Natural killer cell (primary cell): Measurements from ENCODE around the gene RAPGEF1. TPM values are rescaled to one million over a fixed set of nuclear protein-coding genes. Genes with fewer than 3 reads are reported as not detected.

ENCODE experiments used
- ATAC-seq, 3 donors: fragments of 150-1000 bp in 2 of 3; fragments of 200-7000 bp in 1 of 3; cut with Tn5 transposase; 1 replicate in 1 of 3; 2 replicates in 2 of 3; pipeline ENCODE4 v1.10.0; 2021; ENCODE audit warnings: mild to moderate bottlenecking in 2 of 3, moderate library complexity in 2 of 3
- DNase-seq, 2 donors: peaks; one replicate each; pipeline versions ENCODE4 v3.0.0 to v3.0.0-alpha.2; 2013 to 2021; ENCODE audit warnings: mixed read lengths in 1 of 2
- H3K27ac ChIP-seq: one replicate; pipeline ENCODE4 v1.5.1; 2013; ENCODE audit warnings: mild to moderate bottlenecking, low read length
- H3K27me3 ChIP-seq: one replicate; pipeline ENCODE4 v1.6.1; 2013; ENCODE audit warnings: low read length; ENCODE audit not compliant: control insufficient read depth, insufficient read depth
- H3K36me3 ChIP-seq: one replicate; pipeline ENCODE4 v1.6.1; 2013; ENCODE audit warnings: low read length; ENCODE audit not compliant: control insufficient read depth, insufficient read depth
- H3K4me1 ChIP-seq: one replicate; pipeline ENCODE4 v1.6.1; 2013; ENCODE audit warnings: low read length; ENCODE audit not compliant: control insufficient read depth, insufficient read depth
- H3K4me3 ChIP-seq: one replicate; pipeline ENCODE4 v1.5.1; 2013; ENCODE audit warnings: low read length
- H3K9me3 ChIP-seq: one replicate; pipeline ENCODE4 v1.6.1; 2013; ENCODE audit warnings: low read length; ENCODE audit not compliant: control insufficient read depth, insufficient read depth
- H3K27ac Mint-ChIP-seq, 2 donors: one replicate each; pipeline ENCODE4 v1.8.0; 2022; ENCODE audit warnings: mild to moderate bottlenecking in 2 of 2, mixed read lengths in 2 of 2, moderate library complexity in 1 of 2
- H3K27me3 Mint-ChIP-seq, 2 donors: one replicate each; pipeline ENCODE4 v1.8.0; 2022; ENCODE audit warnings: low read depth in 2 of 2, mixed read lengths in 2 of 2
- H3K36me3 Mint-ChIP-seq: one replicate; pipeline ENCODE4 v1.8.0; 2022; ENCODE audit warnings: mixed read lengths
- H3K4me1 Mint-ChIP-seq, 2 donors: one replicate each; pipeline ENCODE4 v1.8.0; 2022; ENCODE audit warnings: mixed read lengths in 2 of 2
- H3K4me3 Mint-ChIP-seq: one replicate; pipeline ENCODE4 v1.8.0; 2022; ENCODE audit warnings: mild to moderate bottlenecking, moderate library complexity, mixed read lengths
- H3K9me3 Mint-ChIP-seq, 2 donors: one replicate each; pipeline ENCODE4 v1.8.0; 2022; ENCODE audit warnings: mixed read lengths in 2 of 2
- CTCF ChIP-seq: fragments of 200-600 bp; IDR thresholded peaks from one replicate; pipeline ENCODE4 v1.8.0; 2022; ENCODE audit warnings: antibody characterized with exemption
- WGBS: methylation state at CpG from one replicate; pipeline ENCODE4 v1.1.7; 2013; ENCODE audit warnings: missing lambda C conversion rate; ENCODE audit not compliant: insufficient coverage; 5-methylcytosine and 5-hydroxymethylcytosine counted together
- intact Hi-C: fragments of 100-400 bp; cut with micrococcal nuclease; formaldehyde crosslinking; loops from one replicate; pipeline ENCODE4 v1.14.2; 2022
- total RNA-seq, 4 donors: library from RNA; stranded (reverse); fragments of 120-200 nt in 1 of 4; gene quantifications; one replicate each; pipeline versions ENCODE4 v1.2.3 to v1.2.4, GENCODE V29; 2013 to 2022

Gene RAPGEF1
- total RNA-seq, 3 donors from 2014 or later (not counting 1 experiment from before 2014, with no cell fraction given): 210 to 224 (median 222) TPM

DNA sequence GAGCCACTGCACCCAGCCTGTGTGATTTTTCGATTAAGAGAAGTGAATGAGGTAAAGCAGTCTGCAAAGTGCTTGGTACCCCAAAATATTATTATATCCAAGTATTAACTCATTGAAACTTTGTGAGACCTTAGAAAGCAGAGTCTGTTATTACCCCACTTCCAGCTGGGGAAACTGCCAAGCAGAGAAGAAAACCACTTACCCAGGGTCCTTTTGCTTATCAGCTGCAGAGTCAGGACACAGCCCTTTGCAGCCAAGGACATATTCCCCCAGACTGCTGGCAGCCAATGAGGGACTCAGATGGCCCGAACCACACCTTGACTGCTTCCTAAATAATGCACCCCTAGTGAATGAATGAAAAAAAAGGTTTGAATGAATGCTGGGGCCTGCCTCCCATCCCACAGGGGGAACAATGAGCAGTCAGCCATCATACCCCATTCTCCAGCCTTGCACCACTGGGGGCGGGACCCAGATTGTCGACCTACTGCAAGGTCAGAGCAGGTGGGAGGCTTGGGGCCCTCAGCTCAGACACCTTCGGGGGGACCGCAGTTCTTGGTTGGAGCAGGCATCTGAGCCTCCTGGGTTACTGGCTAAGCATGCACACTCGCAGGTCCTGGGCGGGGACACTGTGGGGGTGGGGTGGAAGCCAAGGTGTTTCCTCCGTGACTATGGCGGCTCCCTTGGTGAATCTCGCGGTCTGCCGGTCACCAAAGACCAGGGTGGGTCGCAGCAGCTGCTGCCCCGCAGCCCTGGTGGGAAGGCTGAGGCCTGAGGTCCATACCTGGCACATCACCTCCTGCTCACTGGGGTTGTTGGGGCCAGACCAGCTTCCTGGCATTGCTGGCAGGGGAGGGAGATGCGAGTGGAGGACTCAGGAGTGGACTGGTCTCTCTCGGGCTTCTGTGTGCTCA lies 164.9 kb downstream of the RAPGEF1 start:
- H3K27ac ChIP-seq: no peak overlapping the region
- Mint-ChIP-seq H3K27me3 (no peaks in the 10 kb centered on the region), H3K9me3 (no peaks in the 10 kb centered on the region), H3K4me3 (no peak overlapping the region), H3K27ac (no peak overlapping the region), H3K4me1 (peaks cover 10 to 26% of the 10 kb centered on the region in 2 donors), H3K36me3 (no peaks in the 10 kb centered on the region)
- peaks cover 64% of the 10 kb centered on the region for H3K36me3 ChIP-seq
- no peak for TF ChIP-seq CTCF
- no peak for ATAC-seq
- intact Hi-C loops: no loop called here
- H3K27me3 ChIP-seq: no peaks in the 10 kb centered on the region
- peaks cover 22% of the 10 kb centered on the region for H3K4me1 ChIP-seq
- DNase-seq: no peak
- 96% methylated on average over 16 of the region's 17 CpGs for WGBS
- H3K4me3 ChIP-seq: no peak overlapping the region
- H3K9me3 ChIP-seq: no peaks in the 10 kb centered on the region

GRCh38 chr9:131567910-131568309 lies 172.0 kb downstream of the RAPGEF1 start:
- Mint-ChIP-seq H3K9me3 (no peaks in the 10 kb centered on the region), H3K4me1 (no peaks in the 10 kb centered on the region), H3K4me3 (no peak overlapping the region), H3K27me3 (no peaks in the 10 kb centered on the region), H3K27ac (no peak overlapping the region), H3K36me3 (no peaks in the 10 kb centered on the region)
- Histone ChIP-seq H3K27ac (no peak overlapping the region), H3K4me3 (no peak overlapping the region), H3K4me1 (no peaks in the 10 kb centered on the region), H3K9me3 (no peaks in the 10 kb centered on the region), H3K27me3 (no peaks in the 10 kb centered on the region), H3K36me3 (peaks cover 18% of the 10 kb centered on the region)
- ATAC-seq (no peak), DNase-seq (no peak)
- no peak for TF ChIP-seq CTCF
- intact Hi-C loops: no loop called here
- 97% methylated on average over 8 of the region's 8 CpGs for WGBS

- Histone ChIP-seq H3K4me1 (no peaks in the 10 kb centered on the region), H3K27ac (no peak overlapping the region), H3K4me3 (no peak overlapping the region), H3K27me3 (no peaks in the 10 kb centered on the region), H3K36me3 (peaks cover 3% of the 10 kb centered on the region), H3K9me3 (no peaks in the 10 kb centered on the region)
- no peaks in the 10 kb centered on the region for H3K27me3 Mint-ChIP-seq
- H3K36me3 Mint-ChIP-seq: no peaks in the 10 kb centered on the region
- intact Hi-C loops: no loop called here
- H3K9me3 Mint-ChIP-seq: no peaks in the 10 kb centered on the region
- no peak for ATAC-seq
- 100% methylated on average over 3 of the region's 3 CpGs for WGBS
- no peak overlapping the region for H3K27ac Mint-ChIP-seq
- TF ChIP-seq CTCF: no peak
- no peak overlapping the region for H3K4me3 Mint-ChIP-seq
- H3K4me1 Mint-ChIP-seq: no peaks in the 10 kb centered on the region
- DNase-seq: no peak
These were observed 173.7 kb downstream of the RAPGEF1 start for GRCh38 chr9:131566158-131566557.

GRCh38 chr9:131565369-131565768 lies 174.5 kb downstream of the RAPGEF1 start:
- H3K27ac ChIP-seq: no peak overlapping the region
- intact Hi-C loops: no loop called here
- Mint-ChIP-seq H3K27ac (no peak overlapping the region), H3K4me3 (no peak overlapping the region), H3K4me1 (no peaks in the 10 kb centered on the region), H3K27me3 (no peaks in the 10 kb centered on the region), H3K9me3 (no peaks in the 10 kb centered on the region), H3K36me3 (no peaks in the 10 kb centered on the region)
- no peaks in the 10 kb centered on the region for H3K9me3 ChIP-seq
- H3K4me1 ChIP-seq: no peaks in the 10 kb centered on the region
- H3K36me3 ChIP-seq: no peaks in the 10 kb centered on the region
- TF ChIP-seq CTCF: no peak
- DNase-seq (no peak), ATAC-seq (no peak)
- 61% methylated on average over 3 of the region's 5 CpGs for WGBS
- H3K4me3 ChIP-seq: no peak overlapping the region
- no peaks in the 10 kb centered on the region for H3K27me3 ChIP-seq
